Esophagus muscularis mucosa (tissue), 4 donors: ENCODE measurements around the gene NEK7.

Source experiments
- CTCF ChIP-seq, 3 experiments: fragments of 200-600 bp in 2 of 3; fragments of 450-650 bp in 1 of 3; sonication (generic) in 2 of 3; IDR thresholded peaks; one replicate each; pipeline ENCODE4 v1.5.1; 2017 to 2019; ENCODE audit warnings: antibody characterized with exemption in 3 of 3, mild to moderate bottlenecking in 2 of 3, moderate library complexity in 1 of 3
- EP300 ChIP-seq: sonication (generic); formaldehyde crosslinking; IDR thresholded peaks from one replicate; pipeline ENCODE4 v1.6.1; 2017; ENCODE audit warnings: antibody characterized with exemption
- POLR2A ChIP-seq: fragments of 450-650 bp; IDR thresholded peaks from one replicate; pipeline ENCODE4 v1.6.1; 2017; ENCODE audit warnings: antibody characterized with exemption, moderate library complexity, mild to moderate bottlenecking, low read depth
- POLR2AphosphoS5 ChIP-seq, 2 donors: sonication (generic); formaldehyde crosslinking; IDR thresholded peaks; one replicate each; pipeline ENCODE4 v1.6.1; 2017; ENCODE audit warnings: antibody characterized with exemption in 2 of 2

GRCh38 chr1:198160222-198160621, 3.4 kb downstream of the NEK7 start:
- TF ChIP-seq CTCF (IDR thresholded peaks at IDR 0.05) (no peak), EP300 (no peak), POLR2A (no peak), POLR2AphosphoS5 (IDR thresholded peaks at IDR 0.05) (no peak)
